ENCODE measurements around the gene CCL20.

GRCh38 chr2:227861011-227861410, 47.4 kb downstream of the CCL20 start:
- TF ChIP-seq, protein P1, sequence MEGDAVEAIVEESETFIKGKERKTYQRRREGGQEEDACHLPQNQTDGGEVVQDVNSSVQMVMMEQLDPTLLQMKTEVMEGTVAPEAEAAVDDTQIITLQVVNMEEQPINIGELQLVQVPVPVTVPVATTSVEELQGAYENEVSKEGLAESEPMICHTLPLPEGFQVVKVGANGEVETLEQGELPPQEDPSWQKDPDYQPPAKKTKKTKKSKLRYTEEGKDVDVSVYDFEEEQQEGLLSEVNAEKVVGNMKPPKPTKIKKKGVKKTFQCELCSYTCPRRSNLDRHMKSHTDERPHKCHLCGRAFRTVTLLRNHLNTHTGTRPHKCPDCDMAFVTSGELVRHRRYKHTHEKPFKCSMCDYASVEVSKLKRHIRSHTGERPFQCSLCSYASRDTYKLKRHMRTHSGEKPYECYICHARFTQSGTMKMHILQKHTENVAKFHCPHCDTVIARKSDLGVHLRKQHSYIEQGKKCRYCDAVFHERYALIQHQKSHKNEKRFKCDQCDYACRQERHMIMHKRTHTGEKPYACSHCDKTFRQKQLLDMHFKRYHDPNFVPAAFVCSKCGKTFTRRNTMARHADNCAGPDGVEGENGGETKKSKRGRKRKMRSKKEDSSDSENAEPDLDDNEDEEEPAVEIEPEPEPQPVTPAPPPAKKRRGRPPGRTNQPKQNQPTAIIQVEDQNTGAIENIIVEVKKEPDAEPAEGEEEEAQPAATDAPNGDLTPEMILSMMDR (tag by site-specific recombination; IDR thresholded peaks at IDR 0.05): no peak
- no peak for TF ChIP-seq ZNF76 (tag by site-specific recombination; IDR thresholded peaks at IDR 0.05; ENCODE audit: borderline replicate concordance, low read depth)
- TF ChIP-seq GLI4 (tag by site-specific recombination; IDR thresholded peaks at IDR 0.05): no peak
- TF ChIP-seq, protein P2, sequence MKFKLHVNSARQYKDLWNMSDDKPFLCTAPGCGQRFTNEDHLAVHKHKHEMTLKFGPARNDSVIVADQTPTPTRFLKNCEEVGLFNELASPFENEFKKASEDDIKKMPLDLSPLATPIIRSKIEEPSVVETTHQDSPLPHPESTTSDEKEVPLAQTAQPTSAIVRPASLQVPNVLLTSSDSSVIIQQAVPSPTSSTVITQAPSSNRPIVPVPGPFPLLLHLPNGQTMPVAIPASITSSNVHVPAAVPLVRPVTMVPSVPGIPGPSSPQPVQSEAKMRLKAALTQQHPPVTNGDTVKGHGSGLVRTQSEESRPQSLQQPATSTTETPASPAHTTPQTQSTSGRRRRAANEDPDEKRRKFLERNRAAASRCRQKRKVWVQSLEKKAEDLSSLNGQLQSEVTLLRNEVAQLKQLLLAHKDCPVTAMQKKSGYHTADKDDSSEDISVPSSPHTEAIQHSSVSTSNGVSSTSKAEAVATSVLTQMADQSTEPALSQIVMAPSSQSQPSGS (tag by site-specific recombination; IDR thresholded peaks at IDR 0.05; ENCODE audit: low read depth): no peak
- TF ChIP-seq, protein P3, sequence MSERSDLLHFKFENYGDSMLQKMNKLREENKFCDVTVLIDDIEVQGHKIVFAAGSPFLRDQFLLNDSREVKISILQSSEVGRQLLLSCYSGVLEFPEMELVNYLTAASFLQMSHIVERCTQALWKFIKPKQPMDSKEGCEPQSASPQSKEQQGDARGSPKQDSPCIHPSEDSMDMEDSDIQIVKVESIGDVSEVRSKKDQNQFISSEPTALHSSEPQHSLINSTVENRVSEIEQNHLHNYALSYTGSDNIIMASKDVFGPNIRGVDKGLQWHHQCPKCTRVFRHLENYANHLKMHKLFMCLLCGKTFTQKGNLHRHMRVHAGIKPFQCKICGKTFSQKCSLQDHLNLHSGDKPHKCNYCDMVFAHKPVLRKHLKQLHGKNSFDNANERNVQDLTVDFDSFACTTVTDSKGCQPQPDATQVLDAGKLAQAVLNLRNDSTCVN (tag by site-specific recombination; optimal IDR thresholded peaks at IDR 0.05): no peak
- TF ChIP-seq, protein P4, sequence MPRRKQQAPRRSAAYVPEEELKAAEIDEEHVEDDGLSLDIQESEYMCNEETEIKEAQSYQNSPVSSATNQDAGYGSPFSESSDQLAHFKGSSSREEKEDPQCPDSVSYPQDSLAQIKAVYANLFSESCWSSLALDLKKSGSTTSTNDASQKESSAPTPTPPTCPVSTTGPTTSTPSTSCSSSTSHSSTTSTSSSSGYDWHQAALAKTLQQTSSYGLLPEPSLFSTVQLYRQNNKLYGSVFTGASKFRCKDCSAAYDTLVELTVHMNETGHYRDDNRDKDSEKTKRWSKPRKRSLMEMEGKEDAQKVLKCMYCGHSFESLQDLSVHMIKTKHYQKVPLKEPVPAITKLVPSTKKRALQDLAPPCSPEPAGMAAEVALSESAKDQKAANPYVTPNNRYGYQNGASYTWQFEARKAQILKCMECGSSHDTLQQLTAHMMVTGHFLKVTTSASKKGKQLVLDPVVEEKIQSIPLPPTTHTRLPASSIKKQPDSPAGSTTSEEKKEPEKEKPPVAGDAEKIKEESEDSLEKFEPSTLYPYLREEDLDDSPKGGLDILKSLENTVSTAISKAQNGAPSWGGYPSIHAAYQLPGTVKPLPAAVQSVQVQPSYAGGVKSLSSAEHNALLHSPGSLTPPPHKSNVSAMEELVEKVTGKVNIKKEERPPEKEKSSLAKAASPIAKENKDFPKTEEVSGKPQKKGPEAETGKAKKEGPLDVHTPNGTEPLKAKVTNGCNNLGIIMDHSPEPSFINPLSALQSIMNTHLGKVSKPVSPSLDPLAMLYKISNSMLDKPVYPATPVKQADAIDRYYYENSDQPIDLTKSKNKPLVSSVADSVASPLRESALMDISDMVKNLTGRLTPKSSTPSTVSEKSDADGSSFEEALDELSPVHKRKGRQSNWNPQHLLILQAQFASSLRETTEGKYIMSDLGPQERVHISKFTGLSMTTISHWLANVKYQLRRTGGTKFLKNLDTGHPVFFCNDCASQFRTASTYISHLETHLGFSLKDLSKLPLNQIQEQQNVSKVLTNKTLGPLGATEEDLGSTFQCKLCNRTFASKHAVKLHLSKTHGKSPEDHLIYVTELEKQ (tag by site-specific recombination; IDR thresholded peaks at IDR 0.05; ENCODE audit: borderline replicate concordance): no peak
- TF ChIP-seq ZNF274 (IDR thresholded peaks at IDR 0.05; ENCODE audit: low read length): no peak
- TF ChIP-seq ZNF274 (tag by site-specific recombination; IDR thresholded peaks at IDR 0.05; ENCODE audit: borderline replicate concordance): no peak
- TF ChIP-seq ZNF48 (tag by site-specific recombination; IDR thresholded peaks at IDR 0.05): no peak
- TF ChIP-seq ZNF658 (tag by site-specific recombination; IDR thresholded peaks at IDR 0.05): no peak
- no peak for TF ChIP-seq ZNF311 (tag by site-specific recombination; IDR thresholded peaks at IDR 0.05; ENCODE audit: borderline replicate concordance)
- TF ChIP-seq REST (tag by site-specific recombination; IDR thresholded peaks at IDR 0.05): no peak
- TF ChIP-seq ZNF488 (tag by site-specific recombination; IDR thresholded peaks at IDR 0.05): no peak
